ENCODE measurements around the gene GFOD1. TPM values are rescaled to one million over a fixed set of nuclear protein-coding genes. Genes with fewer than 3 reads are reported as not detected.

GFOD1 gene
- total RNA-seq, 1 experiment from 2014 or later, result 6.1 TPM

DNA sequence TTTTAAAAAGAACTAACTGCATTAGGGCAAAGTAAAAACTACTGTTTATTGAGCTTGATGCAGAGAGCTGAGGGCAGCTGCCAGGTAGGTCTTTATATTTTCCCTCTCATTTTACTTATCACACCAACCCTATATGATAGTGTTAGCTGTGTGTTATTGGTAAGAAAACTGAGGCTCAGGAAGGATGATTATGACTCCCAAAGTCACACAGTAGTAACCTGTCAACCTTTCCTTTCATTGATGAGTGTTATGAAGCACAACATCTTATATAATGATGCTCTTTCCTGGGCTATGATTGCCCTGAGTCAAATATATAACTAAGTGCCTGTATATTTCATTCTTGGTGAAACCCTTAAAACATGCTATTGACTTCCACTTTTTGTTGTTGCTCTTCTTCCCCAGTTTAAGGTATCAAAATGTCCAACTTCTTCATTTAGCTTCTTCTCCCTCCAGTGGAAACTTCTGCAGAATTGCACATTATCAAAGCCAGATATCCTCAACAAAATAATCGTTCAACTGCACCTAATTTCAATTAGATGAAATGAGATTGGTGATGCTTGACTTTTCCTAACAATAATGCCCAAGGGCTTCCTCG is 8.1 kb downstream of the GFOD1 start:
- Mint-ChIP-seq H3K9me3 (no peaks in the 10 kb centered on the region), H3K4me3 (no peak overlapping the region), H3K27me3 (ENCODE audit: low read depth) (peaks cover 13% of the 10 kb centered on the region), H3K4me1 (peaks cover 11% of the 10 kb centered on the region in 2 experiments), H3K27ac (no peak overlapping the region), H3K36me3 (ENCODE audit: insufficient read depth in 1 of 3, low read depth in 3 of 3) (peaks cover 0 to 5% (median 0%) of the 10 kb centered on the region in 3 experiments; a peak in 3 of 7 replicates)
- no peak overlapping the region for H2BK5ac ChIP-seq (ENCODE audit: insufficient read length, low read length)
- peaks cover 3% of the 10 kb centered on the region; the same call in 1 of the 2 replicates for H3K4me1 ChIP-seq (ENCODE audit: insufficient read depth, low read length)
- DNase-seq, result no peak
- H2BK20ac ChIP-seq (ENCODE audit: low read depth, low read length, poor library complexity, severe bottlenecking), result no peak overlapping the region
- no peak overlapping the region for H3K4ac ChIP-seq (ENCODE audit: low read depth, low read length)
- WGBS (ENCODE audit: extremely low coverage, insufficient read length, low lambda C conversion rate), result no CpG with 5 or more reads among the region's 2 CpGs
- H3K79me1 ChIP-seq (ENCODE audit: insufficient read depth, low read depth, low read length, poor library complexity, severe bottlenecking), result no peaks in the 10 kb centered on the region
- H2BK12ac ChIP-seq (ENCODE audit: insufficient read length, low read depth, low read length), result no peak overlapping the region
- H2AK5ac ChIP-seq (ENCODE audit: insufficient read length, low read length), result no peak overlapping the region
- no peak overlapping the region for H3K23ac ChIP-seq (ENCODE audit: insufficient read length, low read depth, low read length)
- no peak overlapping the region for H3T11ph ChIP-seq (ENCODE audit: low read length)
- H2BK15ac ChIP-seq (ENCODE audit: low read depth, low read length), result no peak overlapping the region
- H3K79me2 ChIP-seq (ENCODE audit: insufficient read depth, low read length), result peaks cover 3% of the 10 kb centered on the region; the same call in 1 of the 2 replicates
- no peaks in the 10 kb centered on the region for H4K20me1 ChIP-seq (ENCODE audit: control insufficient read depth, insufficient read depth, insufficient read length)
- no peak overlapping the region for H2AFZ ChIP-seq (ENCODE audit: low read length)
- H3K14ac ChIP-seq (ENCODE audit: insufficient read depth, low read length), result no peak overlapping the region
- no peak overlapping the region for H3K27ac ChIP-seq (ENCODE audit: insufficient read length, low read depth, low read length)
- no peak overlapping the region for H4K5ac ChIP-seq (ENCODE audit: insufficient read length, low read depth, low read length)
- H2BK120ac ChIP-seq (ENCODE audit: low read depth, low read length, poor library complexity, severe bottlenecking), result no peak overlapping the region
- no peak overlapping the region for H3K9ac ChIP-seq (ENCODE audit: extremely low read depth, insufficient read length, low read length)
- no peak overlapping the region for H3K56ac ChIP-seq (ENCODE audit: insufficient read length, low read depth, low read length)
- no peaks in the 10 kb centered on the region for H3K9me3 ChIP-seq (ENCODE audit: control insufficient read depth, low read depth, low read length)
- no peak overlapping the region for H3K4me2 ChIP-seq (ENCODE audit: insufficient read depth, insufficient read length, low read length)
- H4K91ac ChIP-seq (ENCODE audit: insufficient read length, low read depth, low read length), result no peak overlapping the region
- peaks cover 3% of the 10 kb centered on the region; the same call in 1 of the 2 replicates for H3K27me3 ChIP-seq (ENCODE audit: insufficient read depth, low read length)
- TF ChIP-seq, protein P1, sequence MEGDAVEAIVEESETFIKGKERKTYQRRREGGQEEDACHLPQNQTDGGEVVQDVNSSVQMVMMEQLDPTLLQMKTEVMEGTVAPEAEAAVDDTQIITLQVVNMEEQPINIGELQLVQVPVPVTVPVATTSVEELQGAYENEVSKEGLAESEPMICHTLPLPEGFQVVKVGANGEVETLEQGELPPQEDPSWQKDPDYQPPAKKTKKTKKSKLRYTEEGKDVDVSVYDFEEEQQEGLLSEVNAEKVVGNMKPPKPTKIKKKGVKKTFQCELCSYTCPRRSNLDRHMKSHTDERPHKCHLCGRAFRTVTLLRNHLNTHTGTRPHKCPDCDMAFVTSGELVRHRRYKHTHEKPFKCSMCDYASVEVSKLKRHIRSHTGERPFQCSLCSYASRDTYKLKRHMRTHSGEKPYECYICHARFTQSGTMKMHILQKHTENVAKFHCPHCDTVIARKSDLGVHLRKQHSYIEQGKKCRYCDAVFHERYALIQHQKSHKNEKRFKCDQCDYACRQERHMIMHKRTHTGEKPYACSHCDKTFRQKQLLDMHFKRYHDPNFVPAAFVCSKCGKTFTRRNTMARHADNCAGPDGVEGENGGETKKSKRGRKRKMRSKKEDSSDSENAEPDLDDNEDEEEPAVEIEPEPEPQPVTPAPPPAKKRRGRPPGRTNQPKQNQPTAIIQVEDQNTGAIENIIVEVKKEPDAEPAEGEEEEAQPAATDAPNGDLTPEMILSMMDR (conservative IDR thresholded peaks at IDR 0.05), result no peak
- no peaks in the 10 kb centered on the region for H3K23me2 ChIP-seq (ENCODE audit: insufficient read length, low read depth, low read length, poor library complexity, severe bottlenecking)
- H3K18ac ChIP-seq (ENCODE audit: insufficient read length, low read depth, low read length), result no peak overlapping the region
- H4K8ac ChIP-seq (replicated peaks; ENCODE audit: insufficient read length, low read depth, low read length), result no peak overlapping the region
